ENCODE results near the gene YPEL4.

Gene YPEL4

GRCh38 chr11:57616595-57616994 lies 33.1 kb downstream of the YPEL4 start:
- Mint-ChIP-seq H3K27me3 (peaks cover 62% of the 10 kb centered on the region), H3K27ac (ENCODE audit: low read depth) (no peak overlapping the region), H3K4me1 (no peaks in the 10 kb centered on the region), H3K36me3 (ENCODE audit: insufficient read depth) (no peaks in the 10 kb centered on the region), H3K4me3 (no peak overlapping the region), H3K9me3 (no peaks in the 10 kb centered on the region)
- DNase-seq (ENCODE audit: low spot score in 2 of 2) (no peak), ATAC-seq (replicated peaks; ENCODE audit: extremely low read depth, poor library complexity, severe bottlenecking) (no peak)

- H3K27ac Mint-ChIP-seq (ENCODE audit: low read depth): no peak overlapping the region
- H3K9me3 Mint-ChIP-seq: no peaks in the 10 kb centered on the region
- no peak for DNase-seq (ENCODE audit: low spot score in 2 of 2)
Measured at GRCh38 chr11:57615308-57615707, 34.4 kb downstream of the YPEL4 start.

DNA sequence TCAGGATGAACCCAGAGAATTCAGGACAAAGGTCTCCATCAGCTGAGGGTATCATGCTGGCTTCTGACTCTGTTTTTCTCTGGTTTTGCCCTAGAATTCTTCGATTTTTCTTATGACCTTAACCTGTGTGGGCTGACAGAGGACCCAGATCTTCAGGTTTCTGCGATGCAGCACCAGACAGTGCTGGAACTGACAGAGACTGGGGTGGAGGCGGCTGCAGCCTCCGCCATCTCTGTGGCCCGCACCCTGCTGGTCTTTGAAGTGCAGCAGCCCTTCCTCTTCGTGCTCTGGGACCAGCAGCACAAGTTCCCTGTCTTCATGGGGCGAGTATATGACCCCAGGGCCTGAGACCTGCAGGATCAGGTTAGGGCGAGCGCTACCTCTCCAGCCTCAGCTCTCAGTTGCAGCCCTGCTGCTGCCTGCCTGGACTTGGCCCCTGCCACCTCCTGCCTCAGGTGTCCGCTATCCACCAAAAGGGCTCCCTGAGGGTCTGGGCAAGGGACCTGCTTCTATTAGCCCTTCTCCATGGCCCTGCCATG lies 35.4 kb downstream of the YPEL4 start:
- Mint-ChIP-seq H3K27ac (ENCODE audit: low read depth) (no peak overlapping the region), H3K4me1 (no peaks in the 10 kb centered on the region), H3K9me3 (no peaks in the 10 kb centered on the region), H3K27me3 (peaks cover 56% of the 10 kb centered on the region), H3K36me3 (ENCODE audit: insufficient read depth) (no peaks in the 10 kb centered on the region), H3K4me3 (no peak overlapping the region)
- no peak for DNase-seq (ENCODE audit: low spot score in 2 of 2)
- no peak for ATAC-seq (replicated peaks; ENCODE audit: extremely low read depth, poor library complexity, severe bottlenecking)

More at GRCh38 chr11:57615308-57615707, 34.4 kb downstream of the YPEL4 start:
- ATAC-seq (replicated peaks; ENCODE audit: extremely low read depth, poor library complexity, severe bottlenecking): no peak
- Mint-ChIP-seq H3K4me3 (no peak overlapping the region), H3K36me3 (ENCODE audit: insufficient read depth) (no peaks in the 10 kb centered on the region), H3K4me1 (no peaks in the 10 kb centered on the region), H3K27me3 (peaks cover 58% of the 10 kb centered on the region)

GRCh38 chr11:57610170-57610569 lies 39.5 kb downstream of the YPEL4 start:
- H3K9me3 Mint-ChIP-seq: no peaks in the 10 kb centered on the region

DNA sequence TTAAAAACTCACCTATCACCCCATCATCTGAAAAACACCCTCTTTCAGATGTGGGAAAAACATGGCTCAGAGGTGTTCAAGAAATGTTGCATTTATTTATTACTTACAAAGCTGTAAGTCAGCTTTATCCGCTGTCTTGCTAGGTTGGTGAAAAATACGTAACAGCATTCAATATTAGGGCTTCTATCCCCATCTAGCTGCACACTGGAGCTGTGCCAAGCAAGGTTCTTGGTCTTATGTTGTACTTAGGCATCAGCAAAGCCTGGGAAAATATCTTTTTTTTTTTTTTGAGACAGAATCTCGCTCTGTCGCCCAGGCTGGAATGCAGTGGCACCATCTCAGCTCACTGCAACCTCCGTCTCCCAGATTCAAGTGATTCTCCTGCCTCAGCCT lies 44.7 kb downstream of the YPEL4 start:
- no peak for ATAC-seq (replicated peaks; ENCODE audit: extremely low read depth, poor library complexity, severe bottlenecking)
- no peak for DNase-seq (ENCODE audit: low spot score in 2 of 2)
- no peaks in the 10 kb centered on the region for H3K36me3 Mint-ChIP-seq (ENCODE audit: insufficient read depth)
- peaks cover 30% of the 10 kb centered on the region for H3K27me3 Mint-ChIP-seq
- no peaks in the 10 kb centered on the region for H3K9me3 Mint-ChIP-seq
- H3K4me1 Mint-ChIP-seq: no peaks in the 10 kb centered on the region
- H3K27ac Mint-ChIP-seq (ENCODE audit: low read depth): no peak overlapping the region
- H3K4me3 Mint-ChIP-seq: no peak overlapping the region

More at GRCh38 chr11:57610170-57610569, 39.5 kb downstream of the YPEL4 start:
- ATAC-seq (replicated peaks; ENCODE audit: extremely low read depth, poor library complexity, severe bottlenecking) (no peak), DNase-seq (ENCODE audit: low spot score in 2 of 2) (no peak)
- Mint-ChIP-seq H3K27me3 (peaks cover 62% of the 10 kb centered on the region), H3K36me3 (ENCODE audit: insufficient read depth) (no peaks in the 10 kb centered on the region), H3K4me1 (no peaks in the 10 kb centered on the region), H3K4me3 (no peak overlapping the region), H3K27ac (ENCODE audit: low read depth) (no peak overlapping the region)

GRCh38 chr11:57604296-57605027 lies 45.2 kb downstream of the YPEL4 start:
- DNase-seq (ENCODE audit: low spot score in 2 of 2) (no peak), ATAC-seq (replicated peaks; ENCODE audit: extremely low read depth, poor library complexity, severe bottlenecking) (no peak)
- Mint-ChIP-seq H3K4me1 (no peaks in the 10 kb centered on the region), H3K4me3 (no peak overlapping the region), H3K27ac (ENCODE audit: low read depth) (no peak overlapping the region), H3K9me3 (no peaks in the 10 kb centered on the region), H3K27me3 (peaks cover 36% of the 10 kb centered on the region), H3K36me3 (ENCODE audit: insufficient read depth) (no peaks in the 10 kb centered on the region)

- H3K4me3 Mint-ChIP-seq: no peak overlapping the region
- peaks cover 53% of the 10 kb centered on the region for H3K27me3 Mint-ChIP-seq
- no peak for ATAC-seq (replicated peaks; ENCODE audit: extremely low read depth, poor library complexity, severe bottlenecking)
Measured at GRCh38 chr11:57601297-57601696, 48.4 kb downstream of the YPEL4 start.

GRCh38 chr11:57599381-57599780 lies 50.3 kb downstream of the YPEL4 start:
- no peak for DNase-seq (ENCODE audit: low spot score in 2 of 2)
- no peak overlapping the region for H3K27ac Mint-ChIP-seq (ENCODE audit: low read depth)
- H3K4me3 Mint-ChIP-seq: no peak overlapping the region
- no peak for ATAC-seq (replicated peaks; ENCODE audit: extremely low read depth, poor library complexity, severe bottlenecking)
- H3K36me3 Mint-ChIP-seq (ENCODE audit: insufficient read depth): no peaks in the 10 kb centered on the region
- no peaks in the 10 kb centered on the region for H3K4me1 Mint-ChIP-seq
- no peaks in the 10 kb centered on the region for H3K9me3 Mint-ChIP-seq
- H3K27me3 Mint-ChIP-seq: peaks cover 63% of the 10 kb centered on the region

More at GRCh38 chr11:57601297-57601696, 48.4 kb downstream of the YPEL4 start:
- no peaks in the 10 kb centered on the region for H3K4me1 Mint-ChIP-seq
- no peak for DNase-seq (ENCODE audit: low spot score in 2 of 2)
- no peak overlapping the region for H3K27ac Mint-ChIP-seq (ENCODE audit: low read depth)
- no peaks in the 10 kb centered on the region for H3K9me3 Mint-ChIP-seq
- no peaks in the 10 kb centered on the region for H3K36me3 Mint-ChIP-seq (ENCODE audit: insufficient read depth)

DNA sequence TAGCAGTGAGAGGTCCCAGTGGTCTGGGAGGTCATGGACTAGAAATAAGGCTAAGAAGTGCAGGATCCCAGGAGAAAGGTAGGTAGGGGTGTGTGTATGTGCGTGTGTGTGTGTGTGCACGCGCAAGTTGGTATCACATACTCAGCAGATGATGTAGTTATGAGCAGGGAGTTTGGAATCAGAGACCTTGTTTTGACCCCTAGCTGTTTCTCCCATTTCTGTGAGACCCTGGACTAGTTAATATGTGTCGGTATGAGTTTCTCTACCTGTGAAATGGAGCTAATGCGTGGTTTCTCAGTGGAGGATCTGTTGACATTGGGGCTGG lies 50.9 kb downstream of the YPEL4 start:
- no peak for ATAC-seq (replicated peaks; ENCODE audit: extremely low read depth, poor library complexity, severe bottlenecking)

GRCh38 chr11:57597916-57598830 lies 51.5 kb downstream of the YPEL4 start:
- Mint-ChIP-seq H3K4me3 (no peak overlapping the region), H3K4me1 (no peaks in the 10 kb centered on the region), H3K27me3 (peaks cover 70% of the 10 kb centered on the region), H3K36me3 (ENCODE audit: insufficient read depth) (no peaks in the 10 kb centered on the region), H3K27ac (ENCODE audit: low read depth) (no peak overlapping the region), H3K9me3 (no peaks in the 10 kb centered on the region)
- DNase-seq (ENCODE audit: low spot score in 2 of 2) (no peak), ATAC-seq (replicated peaks; ENCODE audit: extremely low read depth, poor library complexity, severe bottlenecking) (no peak)

More for the DNA sequence above, 50.9 kb downstream of the YPEL4 start:
- Mint-ChIP-seq H3K4me3 (no peak overlapping the region), H3K27ac (ENCODE audit: low read depth) (no peak overlapping the region), H3K4me1 (no peaks in the 10 kb centered on the region), H3K9me3 (no peaks in the 10 kb centered on the region), H3K36me3 (ENCODE audit: insufficient read depth) (no peaks in the 10 kb centered on the region), H3K27me3 (peaks cover 69% of the 10 kb centered on the region)
- no peak for DNase-seq (ENCODE audit: low spot score in 2 of 2)

DNA sequence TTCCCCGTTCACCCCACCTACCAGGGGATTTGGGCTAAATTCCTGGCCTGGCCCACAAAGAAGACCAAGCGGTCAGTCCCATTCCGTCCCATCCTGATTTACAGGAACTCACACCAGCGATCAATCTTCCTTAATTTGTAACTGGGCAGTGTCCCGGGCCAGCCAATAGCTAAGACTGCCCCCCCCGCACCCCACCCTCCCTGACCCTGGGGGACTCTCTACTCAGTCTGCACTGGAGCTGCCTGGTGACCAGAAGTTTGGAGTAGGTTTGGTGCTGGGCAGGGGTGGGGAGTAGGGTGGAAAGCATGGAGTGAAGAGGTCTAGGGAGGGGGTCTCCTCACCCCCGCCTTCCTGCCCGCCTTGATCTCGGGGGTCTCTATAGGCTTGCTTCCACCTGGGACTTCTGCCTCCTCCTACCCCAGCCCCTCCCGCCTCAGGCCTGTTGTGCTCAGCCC lies 52.2 kb downstream of the YPEL4 start, which contains the start of gene SERPING1:
Gene SERPING1, plus strand, starts transcription at position 225 of the 455 bp plus-strand sequence. CDS start 586 bp downstream, outside the sequence.
- no peaks in the 10 kb centered on the region for H3K4me1 Mint-ChIP-seq
- no peak within 1 kb of the TSS for H3K4me3 Mint-ChIP-seq
- DNase-seq (ENCODE audit: low spot score in 2 of 2) (no peak), ATAC-seq (replicated peaks; ENCODE audit: extremely low read depth, poor library complexity, severe bottlenecking) (no peak)
- no peaks in the 10 kb centered on the region for H3K36me3 Mint-ChIP-seq (ENCODE audit: insufficient read depth)
- peaks cover 77% of the 10 kb centered on the region for H3K27me3 Mint-ChIP-seq
- no peak within 1 kb of the TSS for H3K27ac Mint-ChIP-seq (ENCODE audit: low read depth)
- H3K9me3 Mint-ChIP-seq: no peaks in the 10 kb centered on the region

DNA sequence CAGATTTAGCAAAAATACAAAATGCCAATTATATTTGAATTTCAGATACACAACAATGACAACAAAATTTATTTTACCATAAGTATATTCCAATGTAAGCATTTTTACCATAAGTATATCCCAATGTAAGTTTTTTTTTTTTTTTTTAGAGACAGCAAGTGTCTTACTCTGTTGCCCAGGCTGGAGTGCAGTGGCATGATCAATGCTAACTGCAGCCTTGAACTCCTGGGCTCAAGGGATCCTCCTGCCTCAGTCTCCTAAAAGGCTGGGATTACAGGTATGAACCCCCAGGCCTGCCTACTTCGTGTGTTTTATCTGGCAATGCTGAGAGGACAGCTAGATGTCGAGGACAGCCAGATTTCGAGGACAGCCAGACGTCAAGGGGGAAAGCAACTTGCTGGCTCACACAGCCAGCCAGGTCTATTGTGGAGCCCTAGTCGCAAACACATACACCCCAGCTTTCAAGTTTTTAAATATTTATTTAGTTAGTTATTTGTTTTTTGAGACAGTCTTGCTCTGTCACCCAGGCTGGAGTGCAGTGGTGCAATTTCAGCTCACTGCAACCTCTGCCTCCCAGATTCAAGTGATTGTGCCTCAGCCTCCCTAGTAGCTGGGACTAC lies 53.3 kb downstream of the YPEL4 start:
- no peak for DNase-seq (ENCODE audit: low spot score in 2 of 2)
- Mint-ChIP-seq H3K4me1 (no peaks in the 10 kb centered on the region), H3K27ac (ENCODE audit: low read depth) (no peak overlapping the region), H3K9me3 (no peaks in the 10 kb centered on the region), H3K36me3 (ENCODE audit: insufficient read depth) (no peaks in the 10 kb centered on the region), H3K4me3 (no peak overlapping the region), H3K27me3 (peaks cover 85% of the 10 kb centered on the region)
- ATAC-seq (replicated peaks; ENCODE audit: extremely low read depth, poor library complexity, severe bottlenecking): no peak
